Measurements from ENCODE around the gene SRGN.
"Not testable (repeated sequence)": the region's sequence is repeated elsewhere in the genome, so short reads cannot be mapped to it uniquely, and the experiment has no call there.

The SRGN gene

GRCh38 chr10:69123747-69124562 lies 36.1 kb downstream of the SRGN start, which contains the start of gene VPS26A:
TSS of gene VPS26A (plus strand) at chr10:69124178. CDS start at chr10:69124278, 100 bp downstream.
- DNase-seq (ENCODE audit: extremely low spot score, insufficient read length, low read depth) (peak; percentile 99), FAIRE-seq (peak; percentile 99)

- FAIRE-seq (peak; percentile 83), DNase-seq (ENCODE audit: extremely low spot score, insufficient read length, low read depth) (peak; percentile 11)
Observed at GRCh38 chr10:69124563-69125268, 36.8 kb downstream of the SRGN start.

- no peak for FAIRE-seq
- no peak for DNase-seq (ENCODE audit: extremely low spot score, insufficient read length, low read depth)
Observed at GRCh38 chr10:69125554-69125953, 37.7 kb downstream of the SRGN start.

- FAIRE-seq (no peak), DNase-seq (ENCODE audit: extremely low spot score, insufficient read length, low read depth) (no peak)
Observed at GRCh38 chr10:69130251-69130650, 42.3 kb downstream of the SRGN start.

- FAIRE-seq (no peak), DNase-seq (ENCODE audit: extremely low spot score, insufficient read length, low read depth) (no peak)
Observed at GRCh38 chr10:69139961-69140360, 52.1 kb downstream of the SRGN start.

GRCh38 chr10:69141304-69141703 lies 53.4 kb downstream of the SRGN start:
- DNase-seq (ENCODE audit: extremely low spot score, insufficient read length, low read depth) (no peak), FAIRE-seq (no peak)

- DNase-seq (ENCODE audit: extremely low spot score, insufficient read length, low read depth); FAIRE-seq: not testable (repeated sequence)
Observed at GRCh38 chr10:69142074-69142473, 54.2 kb downstream of the SRGN start.

GRCh38 chr10:69142983-69143382 lies 55.1 kb downstream of the SRGN start:
- FAIRE-seq (no peak), DNase-seq (ENCODE audit: extremely low spot score, insufficient read length, low read depth) (no peak)

GRCh38 chr10:69145329-69145728 lies 57.4 kb downstream of the SRGN start:
- FAIRE-seq = no peak

GRCh38 chr10:69145864-69146263 lies 58.0 kb downstream of the SRGN start:
- FAIRE-seq (no peak), DNase-seq (ENCODE audit: extremely low spot score, insufficient read length, low read depth) (no peak)

More at GRCh38 chr10:69145329-69145728, 57.4 kb downstream of the SRGN start:
- no peak for DNase-seq (ENCODE audit: extremely low spot score, insufficient read length, low read depth)

GRCh38 chr10:69146759-69147158 lies 58.9 kb downstream of the SRGN start:
- peak; percentile 15 for FAIRE-seq

GRCh38 chr10:69151984-69152383 lies 64.1 kb downstream of the SRGN start:
- no peak for DNase-seq (ENCODE audit: extremely low spot score, insufficient read length, low read depth)
- no peak for FAIRE-seq

More at GRCh38 chr10:69146759-69147158, 58.9 kb downstream of the SRGN start:
- no peak for DNase-seq (ENCODE audit: extremely low spot score, insufficient read length, low read depth)

GRCh38 chr10:69153227-69153626 lies 65.3 kb downstream of the SRGN start:
- DNase-seq (ENCODE audit: extremely low spot score, insufficient read length, low read depth) (no peak), FAIRE-seq (no peak)
